HG02938 (cell line): Measurements from ENCODE around the gene ARHGEF37.
"Not testable (repeated sequence)": the region's sequence is repeated elsewhere in the genome, so short reads cannot be mapped to it uniquely, and the experiment has no call there.

Source experiments
- ATAC-seq: cut with Tn5 transposase; IDR thresholded peaks from one replicate; pipeline ENCODE4 v1.9.1; 2021; ENCODE audit warnings: mild to moderate bottlenecking, moderate library complexity; ENCODE audit not compliant: unreplicated experiment

The ARHGEF37 gene, protein sequence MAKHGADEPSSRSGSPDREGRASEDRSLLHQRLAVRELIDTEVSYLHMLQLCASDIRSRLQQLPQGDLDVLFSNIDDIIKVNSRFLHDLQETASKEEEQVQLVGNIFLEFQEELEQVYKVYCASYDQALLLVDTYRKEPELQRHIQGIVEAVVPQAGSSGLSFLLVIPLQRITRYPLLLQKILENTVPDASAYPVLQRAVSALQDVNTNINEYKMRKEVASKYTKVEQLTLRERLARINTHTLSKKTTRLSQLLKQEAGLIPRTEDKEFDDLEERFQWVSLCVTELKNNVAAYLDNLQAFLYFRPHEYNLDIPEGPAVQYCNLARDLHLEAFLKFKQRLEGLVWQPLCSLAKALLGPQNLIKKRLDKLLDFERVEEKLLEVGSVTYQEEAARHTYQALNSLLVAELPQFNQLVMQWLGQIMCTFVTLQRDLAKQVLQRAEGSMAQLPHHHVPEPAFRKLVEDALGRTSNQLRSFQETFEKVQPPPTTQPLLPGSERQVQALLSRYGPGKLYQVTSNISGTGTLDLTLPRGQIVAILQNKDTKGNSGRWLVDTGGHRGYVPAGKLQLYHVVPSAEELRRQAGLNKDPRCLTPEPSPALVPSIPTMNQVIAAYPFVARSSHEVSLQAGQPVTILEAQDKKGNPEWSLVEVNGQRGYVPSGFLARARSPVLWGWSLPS

DNA sequence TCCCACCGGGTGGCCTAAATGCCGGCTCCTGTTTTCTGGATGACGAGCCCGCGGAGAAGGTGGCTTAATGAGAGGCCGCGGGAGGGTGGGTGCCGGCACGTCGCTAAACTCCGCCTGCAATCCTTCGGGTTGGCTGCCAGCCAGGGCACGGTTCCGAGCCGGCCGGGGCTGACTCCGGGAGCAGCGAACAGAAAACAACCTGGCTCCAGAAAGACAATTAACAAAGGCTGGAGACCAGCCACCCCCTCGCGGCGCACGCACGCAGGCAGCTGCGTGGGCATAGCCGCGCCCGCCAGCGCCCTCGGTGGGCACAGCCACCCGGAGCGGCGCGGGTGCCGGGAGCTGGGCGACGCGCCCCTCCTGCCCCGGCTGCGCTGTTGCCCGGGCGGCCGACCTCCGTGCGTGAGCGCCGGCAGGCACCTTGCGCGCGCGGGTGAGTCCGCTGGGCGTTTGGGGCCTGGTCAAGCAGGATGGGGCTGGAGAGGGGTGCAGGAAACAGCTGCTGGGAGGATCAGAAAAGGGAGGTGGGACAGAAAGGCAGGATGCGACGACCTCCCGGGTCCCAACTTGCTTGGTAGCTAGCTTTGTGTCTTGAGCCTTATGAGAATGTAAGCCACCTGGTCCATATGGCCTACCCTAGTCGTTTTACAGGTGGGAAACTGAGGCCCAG lies at the start of gene ARHGEF37:
Gene ARHGEF37 (plus strand): TSS at position 307 of the 670 bp plus-strand sequence. CDS start 16,272 bp downstream, outside the sequence.
- no peak for ATAC-seq

DNA sequence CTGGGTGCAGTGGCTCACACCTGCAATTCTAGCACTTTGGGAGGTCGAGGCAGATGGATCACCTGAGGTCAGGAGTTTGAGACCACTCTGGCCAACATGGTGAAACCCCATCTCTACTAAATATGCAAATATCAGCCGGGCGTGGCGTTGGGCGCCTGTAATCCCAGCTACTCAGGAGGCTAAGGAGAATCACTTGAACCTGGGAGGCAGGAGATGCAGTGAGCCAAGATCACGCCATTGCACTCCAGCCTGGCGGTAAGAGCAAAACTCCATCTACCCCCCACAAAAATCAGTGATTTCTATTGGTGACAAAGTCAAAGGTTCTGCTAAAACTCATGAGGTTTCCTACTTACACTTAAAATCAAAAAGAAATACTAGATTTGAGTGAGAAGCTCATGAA lies 48.9 kb upstream of the ARHGEF37 start:
- ATAC-seq: no peak

DNA sequence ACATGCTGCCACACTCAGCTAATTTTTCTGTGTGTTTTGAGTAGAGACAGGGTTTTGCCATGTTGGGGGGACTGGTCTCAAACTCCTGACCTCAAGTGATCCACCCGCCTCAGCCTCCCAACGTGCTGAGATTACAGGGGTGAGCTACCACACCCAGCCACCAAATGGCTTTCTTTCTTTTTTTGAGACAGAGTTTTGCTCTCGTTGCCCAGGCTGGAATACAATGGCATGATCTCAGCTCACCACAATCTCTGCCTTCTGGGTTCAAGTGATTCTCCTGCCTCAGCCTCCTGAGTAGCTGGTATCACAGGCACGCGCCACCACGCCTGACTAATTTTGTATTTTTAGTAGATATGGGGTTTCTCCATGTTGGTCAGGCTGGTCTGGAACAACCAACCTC lies 45.5 kb upstream of the ARHGEF37 start:
- ATAC-seq: not testable (repeated sequence)

DNA sequence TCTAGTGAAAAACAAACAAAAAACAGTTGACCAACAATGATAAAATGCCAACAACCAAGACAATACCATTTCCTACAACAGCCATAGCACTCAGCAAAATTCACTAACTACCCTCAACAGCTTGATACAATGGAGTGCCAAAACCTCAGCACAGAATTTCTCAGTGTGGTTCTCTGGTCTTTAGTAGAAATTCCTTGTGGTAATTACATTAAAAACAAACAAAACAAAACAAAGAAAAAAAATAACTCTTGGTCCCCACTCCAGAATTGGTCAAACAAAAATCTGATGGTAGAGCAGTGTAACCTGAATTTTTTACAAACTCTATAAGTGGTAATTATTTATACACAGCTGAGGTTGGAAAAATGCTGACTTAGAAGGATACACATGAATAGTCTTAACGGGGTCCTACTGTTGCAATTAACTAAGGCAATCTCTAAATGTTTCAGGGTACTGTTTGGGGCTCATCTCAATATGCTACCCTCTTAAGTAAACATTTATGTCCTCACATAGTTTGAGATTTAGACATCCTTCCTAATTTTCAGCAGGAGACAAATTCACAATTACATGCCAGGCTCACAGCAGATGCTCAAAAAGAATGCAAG lies 43.8 kb upstream of the ARHGEF37 start:
- no peak for ATAC-seq

DNA sequence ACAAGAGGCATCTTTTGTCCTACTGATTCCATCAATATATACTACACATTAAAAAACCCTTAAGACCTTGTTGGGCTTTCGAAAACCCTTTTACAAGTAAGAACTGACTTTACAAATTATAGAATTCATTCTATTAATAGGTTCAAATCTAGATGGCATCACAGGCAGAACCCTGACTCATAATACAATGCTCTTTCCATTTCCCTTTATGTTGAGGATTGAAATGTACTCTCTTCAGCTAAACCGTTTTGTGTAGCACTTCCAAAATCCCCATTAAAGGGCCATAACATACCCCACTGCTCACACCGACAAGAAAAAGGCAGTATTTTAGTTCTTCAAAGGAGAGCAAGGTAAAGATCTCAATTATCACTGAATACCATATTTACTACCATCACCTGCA lies 41.2 kb upstream of the ARHGEF37 start:
- ATAC-seq: no peak

DNA sequence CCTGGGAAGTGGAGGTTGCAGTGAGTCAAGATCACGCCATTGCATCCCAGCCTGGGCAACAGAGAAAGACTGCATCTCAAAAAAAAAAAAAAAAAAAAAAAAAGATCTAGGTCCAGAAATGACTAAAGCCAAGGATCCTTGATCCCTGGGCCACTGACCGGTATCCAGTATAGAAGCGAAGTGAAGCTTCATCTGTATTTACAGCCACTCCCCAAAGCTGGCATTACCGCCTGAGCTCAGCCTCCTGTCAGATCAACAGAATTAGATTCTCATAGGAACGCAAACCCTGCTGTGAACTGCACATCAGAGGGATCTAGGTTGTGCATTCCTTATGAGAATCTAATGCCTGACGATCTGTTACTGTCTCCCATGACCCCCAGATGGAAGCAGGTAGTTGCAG lies 39.4 kb upstream of the ARHGEF37 start:
- no peak for ATAC-seq

DNA sequence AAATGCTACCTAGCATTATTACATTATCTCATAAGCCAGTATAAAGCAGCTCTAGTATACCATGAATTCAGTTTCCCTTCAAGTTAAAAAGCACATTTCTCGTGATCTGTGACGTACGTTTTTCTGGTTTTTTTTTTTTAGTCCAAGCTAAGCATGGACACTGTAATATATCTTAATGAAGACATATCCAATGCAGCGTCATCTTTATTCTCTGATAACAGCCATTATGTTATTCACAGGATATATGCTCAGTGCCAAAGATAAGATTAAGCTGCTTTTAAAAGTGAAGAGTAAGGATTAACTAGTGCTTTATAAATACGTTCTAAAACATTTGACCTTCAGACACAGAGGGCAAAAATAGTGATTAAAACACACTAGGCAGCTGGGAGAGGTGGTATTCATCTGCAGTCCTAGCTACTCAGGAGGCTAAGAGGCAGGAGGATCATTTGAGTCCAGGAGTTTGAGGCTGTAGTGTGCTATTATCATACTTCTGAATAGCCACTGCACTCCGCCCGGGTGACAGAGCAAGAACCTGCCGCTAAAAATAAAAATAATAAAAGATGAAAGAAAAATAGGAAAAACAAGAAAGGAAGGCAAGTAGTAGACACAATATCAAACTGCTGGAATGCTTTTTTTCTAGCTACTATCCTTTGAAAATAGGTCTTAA lies 37.8 kb upstream of the ARHGEF37 start:
- ATAC-seq: no peak

DNA sequence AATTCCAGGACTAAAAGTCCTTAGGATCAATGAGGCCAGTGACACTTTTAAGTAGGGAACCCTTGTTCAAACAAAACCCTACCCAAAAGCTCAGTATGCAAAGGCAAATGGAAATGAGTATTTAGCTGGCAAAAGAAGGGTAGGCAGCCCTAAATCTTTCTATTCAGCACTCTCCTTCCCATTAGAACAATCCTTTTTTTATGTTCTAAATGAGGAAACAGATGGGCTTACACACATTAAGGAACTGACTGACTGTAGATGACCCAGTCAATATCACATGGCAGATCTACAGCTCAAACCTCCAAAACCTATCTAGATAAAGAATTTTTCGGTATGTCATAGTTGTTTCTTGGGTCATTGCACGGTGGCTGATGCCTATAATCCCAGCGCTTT lies 37.3 kb upstream of the ARHGEF37 start:
- no peak for ATAC-seq

DNA sequence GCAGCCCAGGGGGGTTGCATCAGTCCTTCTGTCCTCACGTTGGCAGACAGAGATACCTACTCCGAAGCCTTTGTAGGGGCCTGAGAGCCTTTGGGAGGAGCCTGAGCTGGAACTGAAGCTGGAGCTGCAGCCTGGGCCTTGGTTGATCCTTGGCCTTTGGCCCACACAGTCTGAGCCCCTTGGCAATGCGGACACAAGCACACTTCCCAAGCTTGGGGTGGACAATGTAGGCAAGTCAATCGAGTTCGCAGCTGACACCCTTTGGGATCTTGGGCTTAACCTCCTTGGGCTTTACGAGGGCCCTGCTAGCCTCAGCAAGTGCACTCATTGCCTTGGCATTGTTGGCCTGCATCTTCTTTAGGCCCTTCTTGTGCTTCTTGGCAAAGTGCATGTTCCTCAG lies 36.0 kb upstream of the ARHGEF37 start:
- ATAC-seq: no peak

DNA sequence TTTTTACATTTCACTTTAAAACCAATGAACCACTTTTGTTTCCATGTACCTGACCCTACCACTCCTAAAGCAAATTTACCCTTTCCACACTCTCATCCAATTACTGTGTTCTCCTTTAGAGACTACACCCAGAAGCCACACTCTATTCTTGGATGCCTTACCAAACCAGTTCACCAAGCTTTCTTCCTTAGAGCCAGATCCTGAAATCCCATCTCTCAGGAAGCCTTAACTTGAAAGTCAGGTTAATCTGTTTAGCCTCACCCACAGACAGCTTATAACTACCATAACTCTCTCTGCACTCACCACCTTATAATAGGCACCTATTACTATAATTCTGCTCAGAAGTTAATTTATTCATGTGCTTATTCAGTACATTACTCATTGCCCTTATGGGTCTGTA lies 34.3 kb upstream of the ARHGEF37 start:
- ATAC-seq: no peak

DNA sequence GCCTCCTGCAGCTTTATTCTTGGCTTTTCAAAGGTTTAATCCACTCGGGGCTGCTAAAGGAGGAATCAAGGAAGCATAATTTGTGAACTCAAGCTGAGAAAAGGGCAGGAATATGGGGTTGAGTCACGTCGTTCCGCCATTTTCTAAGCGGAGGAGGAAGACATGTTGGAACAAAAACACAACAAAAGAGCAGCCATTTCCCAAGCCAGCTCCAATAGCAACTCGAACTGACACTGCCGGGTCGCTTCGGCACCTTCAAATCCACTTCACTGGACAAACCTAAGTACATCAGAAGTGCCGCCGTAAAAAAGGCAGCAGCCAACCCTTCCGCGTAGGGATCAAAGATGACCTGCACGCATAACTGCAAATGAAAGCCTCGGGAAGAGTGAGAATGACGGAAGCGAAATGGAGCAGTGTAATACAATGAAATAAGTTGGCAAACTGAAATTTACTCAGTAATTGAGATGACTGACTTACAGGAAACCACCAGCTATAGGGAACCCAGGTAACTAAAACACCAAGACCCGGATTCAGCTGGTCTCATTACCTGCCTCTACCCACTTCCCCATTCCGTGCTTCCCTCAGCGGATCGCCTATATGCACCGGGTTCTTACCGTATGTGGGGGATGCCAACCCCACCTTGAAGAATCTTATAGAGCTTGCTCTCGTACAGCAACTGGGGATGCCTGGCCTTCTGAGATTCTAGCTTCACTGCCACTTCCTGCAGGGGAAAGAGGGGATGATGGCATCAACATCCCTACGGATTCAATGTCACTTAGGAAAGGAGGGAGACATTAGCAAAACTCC lies 31.6 kb upstream of the ARHGEF37 start:
- ATAC-seq: peak; percentile 28

DNA sequence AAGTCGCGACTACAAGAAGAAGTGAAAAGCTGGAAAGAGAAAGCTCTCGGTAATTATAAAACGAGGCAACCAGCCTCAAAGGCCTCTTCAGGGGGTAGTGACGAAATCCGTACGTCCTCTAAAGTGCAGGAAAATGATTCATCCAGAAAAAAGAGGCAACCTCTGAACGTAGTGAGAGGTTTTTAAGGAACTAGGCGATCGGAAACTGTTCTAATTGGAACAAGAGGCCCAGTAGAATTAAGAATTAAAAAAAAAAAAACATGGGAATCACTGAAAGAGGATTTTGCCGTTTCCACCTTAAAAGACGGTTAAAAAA lies 31.1 kb upstream of the ARHGEF37 start:
- no peak for ATAC-seq

DNA sequence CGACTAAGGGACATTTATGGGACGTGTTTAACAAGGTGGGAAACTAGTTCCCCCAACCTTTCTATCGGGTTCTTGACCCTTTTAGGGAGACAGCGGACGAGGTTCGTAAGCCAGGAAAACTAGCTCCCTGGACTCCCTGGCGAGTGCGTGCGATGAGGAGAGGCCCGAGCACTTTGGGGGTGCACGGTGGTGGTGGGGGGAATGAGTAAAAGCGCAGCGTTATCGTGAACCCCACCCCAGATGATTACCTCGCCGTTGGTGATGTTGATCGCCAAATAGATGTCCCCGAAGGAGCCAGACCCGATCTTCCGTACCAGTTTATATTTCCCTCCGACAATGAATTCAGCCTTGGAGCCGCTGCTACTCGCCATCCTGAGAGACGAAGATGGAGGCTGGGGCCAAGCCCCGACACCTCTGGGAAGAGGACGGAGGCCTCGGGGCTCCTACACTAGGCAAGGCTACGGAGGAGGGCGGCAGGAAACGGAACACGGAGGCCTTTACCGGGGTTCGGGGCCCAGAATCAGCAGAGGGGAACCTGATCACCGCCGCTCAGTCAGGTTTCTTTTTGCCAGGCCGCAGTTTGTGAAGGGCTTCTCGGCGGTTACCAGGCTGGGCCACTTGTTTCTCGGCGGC lies 30.6 kb upstream of the ARHGEF37 start:
- ATAC-seq: peak; percentile 1

DNA sequence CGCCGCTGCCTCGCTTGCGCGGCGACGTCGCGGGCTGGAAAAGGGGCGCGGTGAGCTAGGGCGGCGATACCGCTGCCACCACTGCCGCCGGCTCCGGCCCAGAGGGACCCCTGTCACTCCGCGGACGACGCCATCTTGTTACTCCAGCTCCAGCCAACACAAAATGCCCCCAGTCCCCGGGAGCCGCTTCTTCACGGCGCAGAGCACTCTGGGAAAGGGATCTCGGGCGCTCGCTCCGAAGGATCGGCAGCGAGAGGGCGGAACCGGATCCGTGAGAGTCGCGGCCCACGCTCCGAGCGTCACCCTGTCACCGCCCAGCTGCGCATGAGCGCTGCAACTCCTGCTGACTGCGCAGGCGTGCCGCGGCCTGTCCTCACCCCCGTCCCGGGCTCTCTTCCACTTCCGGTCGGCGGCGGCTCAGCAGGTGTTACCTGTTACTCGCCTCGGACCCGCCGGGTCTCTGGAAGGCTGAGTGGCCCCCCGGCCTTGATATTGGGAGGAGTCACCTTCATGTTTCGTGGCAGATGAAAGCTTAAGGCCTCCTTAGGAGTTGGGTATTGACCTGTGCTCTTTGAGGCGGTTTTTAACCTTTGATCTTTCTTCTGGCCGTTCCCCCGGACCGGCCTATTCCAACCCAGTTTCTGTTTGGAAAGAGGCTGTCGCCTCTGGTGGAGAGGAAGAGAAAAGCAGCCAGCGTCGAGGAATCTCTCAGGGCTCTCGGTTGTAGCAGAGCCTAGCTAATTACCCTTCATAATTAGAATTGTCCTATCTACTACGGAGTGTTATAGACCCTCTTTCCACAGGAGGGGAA lies 29.9 kb upstream of the ARHGEF37 start, which contains the start of gene CSNK1A1:
Gene CSNK1A1 (minus strand): TSS at position 213 of the 811 bp plus-strand sequence. CDS start 475 bp downstream, outside the sequence.
- peak; percentile 81 for ATAC-seq

DNA sequence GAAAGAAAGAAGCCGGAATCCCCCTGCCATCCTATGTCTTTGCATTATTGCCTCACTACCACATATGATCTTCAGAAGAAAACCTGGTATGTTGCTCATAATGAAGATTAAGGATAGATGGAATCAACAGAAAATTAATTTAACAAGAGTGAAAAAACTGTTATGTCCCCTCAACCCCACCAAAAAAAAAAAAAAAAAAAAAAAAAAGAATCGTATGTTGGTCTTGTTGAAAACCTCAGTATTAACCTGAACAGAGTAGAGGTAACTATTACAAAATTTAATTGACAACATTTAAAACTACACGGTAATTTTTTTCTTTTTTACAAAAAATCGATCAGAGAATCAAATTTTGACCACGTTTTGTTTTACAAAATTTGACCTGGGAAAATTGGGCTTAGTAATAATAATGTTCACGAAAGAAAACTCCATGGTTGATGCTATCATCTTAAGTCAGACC lies 29.2 kb upstream of the ARHGEF37 start:
- no peak for ATAC-seq

DNA sequence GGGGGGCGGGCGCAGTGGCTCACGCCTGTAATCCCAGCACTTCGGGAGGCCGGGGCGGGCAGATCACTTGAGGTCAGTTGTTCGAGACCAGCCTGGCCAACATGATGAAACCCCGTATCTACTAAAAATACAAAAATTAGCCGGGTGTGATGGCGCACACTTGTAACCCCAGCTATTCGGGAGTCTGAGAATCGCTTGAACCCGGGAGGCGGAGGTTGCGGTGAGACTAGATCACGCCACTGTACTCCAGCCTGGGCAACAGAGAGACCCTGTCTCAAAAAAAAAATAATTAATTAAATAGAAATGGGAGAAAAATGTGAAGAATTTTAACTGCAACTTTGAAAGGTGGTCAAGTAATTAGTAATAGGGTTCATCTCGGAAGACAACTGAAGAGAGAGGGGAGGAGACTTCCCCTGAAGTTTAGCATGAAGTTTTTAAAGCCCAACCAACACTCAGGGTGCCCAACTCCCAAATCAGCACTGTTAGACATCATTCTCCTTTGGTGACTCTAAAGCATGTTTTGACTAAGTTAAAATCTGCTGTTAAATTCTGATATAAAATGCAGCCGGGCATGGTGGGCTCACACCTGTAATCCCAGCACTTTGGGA lies 28.6 kb upstream of the ARHGEF37 start:
- ATAC-seq: no peak

DNA sequence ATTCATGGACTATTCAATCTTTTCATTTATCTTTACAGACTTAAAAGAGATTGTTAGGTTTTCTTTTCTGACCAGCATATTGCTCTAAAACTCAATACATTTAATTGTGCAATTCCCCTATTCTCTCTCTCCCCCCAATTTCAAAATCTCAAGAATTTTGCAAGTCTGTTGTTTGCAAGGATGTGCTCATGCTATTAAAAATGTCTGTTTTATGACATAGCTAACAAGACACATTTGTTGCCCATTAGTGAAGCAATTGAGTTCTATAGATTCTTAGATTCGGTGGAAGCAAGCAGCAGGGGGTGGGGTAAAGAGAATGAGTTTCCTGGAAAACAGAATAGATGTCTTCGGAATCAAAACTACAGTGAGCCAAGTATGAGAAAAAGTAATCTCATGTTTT lies 21.6 kb upstream of the ARHGEF37 start:
- no peak for ATAC-seq

DNA sequence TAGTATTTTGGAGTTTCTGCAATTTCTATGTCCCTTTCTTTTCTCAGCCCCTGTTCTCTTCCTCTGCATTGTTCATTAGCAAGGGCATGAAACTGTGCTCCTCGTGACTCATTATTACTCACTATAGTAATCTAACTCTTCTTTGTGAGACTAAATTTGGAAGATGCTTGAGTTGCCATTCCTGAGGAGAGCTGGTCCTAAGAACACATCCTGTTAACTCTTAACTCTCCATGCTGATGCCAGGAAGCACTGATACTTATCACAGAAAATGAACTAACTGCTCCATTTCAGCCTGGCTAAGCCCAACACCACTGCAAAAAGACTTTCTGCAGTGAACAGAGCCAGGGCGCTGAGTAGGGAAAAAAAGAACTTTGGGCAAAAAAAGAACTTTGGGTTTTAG lies 19.4 kb upstream of the ARHGEF37 start:
- ATAC-seq: no peak
